NB4 (cell line): ENCODE data around the gene RDX.

Experiments
- TF ChIP-seq, protein P1 (sequence below): IDR thresholded peaks from one replicate; pipeline ENCODE4 v1.5.1; 2012; ENCODE audit warnings: low read depth, low read length
- TF ChIP-seq, protein P2 (sequence below): IDR thresholded peaks from 2 replicates; pipeline ENCODE4 v1.6.1; 2011; ENCODE audit warnings: low read depth, low read length

DNA sequence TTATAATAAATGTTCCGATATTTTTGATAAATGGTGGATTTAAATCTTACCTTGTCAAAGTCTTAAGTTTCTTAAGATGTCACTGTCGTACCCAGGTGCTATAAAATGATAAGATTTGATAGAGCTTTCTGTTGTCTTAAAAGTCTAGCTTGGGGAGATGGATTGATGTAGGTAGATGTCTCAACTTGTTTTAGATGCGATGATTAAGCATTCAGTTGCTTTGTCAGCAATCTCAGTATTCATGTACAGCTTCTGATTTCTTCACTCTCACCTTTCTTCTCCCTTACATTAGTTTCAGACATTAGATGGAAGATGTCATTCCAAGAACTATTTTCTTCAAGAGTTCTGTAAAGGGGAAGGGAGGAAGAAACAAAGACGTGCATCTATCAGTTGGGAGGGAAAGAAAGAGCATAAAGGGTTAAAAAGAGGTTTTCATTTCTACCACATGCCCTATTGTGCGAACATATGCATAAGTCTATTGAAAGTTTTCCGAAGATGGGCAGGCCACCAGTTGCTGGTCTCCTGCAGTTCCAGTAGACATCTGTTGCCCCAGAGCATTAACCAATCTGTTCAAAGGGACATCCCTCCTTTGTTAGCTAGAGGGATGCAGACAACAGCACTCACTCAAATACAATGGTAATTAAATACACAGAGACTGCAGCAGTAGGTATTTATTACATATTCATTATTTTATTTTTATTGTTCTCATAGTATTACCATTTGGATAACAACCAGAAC lies 164.9 kb downstream of the RDX start:
- TF ChIP-seq, protein P1, sequence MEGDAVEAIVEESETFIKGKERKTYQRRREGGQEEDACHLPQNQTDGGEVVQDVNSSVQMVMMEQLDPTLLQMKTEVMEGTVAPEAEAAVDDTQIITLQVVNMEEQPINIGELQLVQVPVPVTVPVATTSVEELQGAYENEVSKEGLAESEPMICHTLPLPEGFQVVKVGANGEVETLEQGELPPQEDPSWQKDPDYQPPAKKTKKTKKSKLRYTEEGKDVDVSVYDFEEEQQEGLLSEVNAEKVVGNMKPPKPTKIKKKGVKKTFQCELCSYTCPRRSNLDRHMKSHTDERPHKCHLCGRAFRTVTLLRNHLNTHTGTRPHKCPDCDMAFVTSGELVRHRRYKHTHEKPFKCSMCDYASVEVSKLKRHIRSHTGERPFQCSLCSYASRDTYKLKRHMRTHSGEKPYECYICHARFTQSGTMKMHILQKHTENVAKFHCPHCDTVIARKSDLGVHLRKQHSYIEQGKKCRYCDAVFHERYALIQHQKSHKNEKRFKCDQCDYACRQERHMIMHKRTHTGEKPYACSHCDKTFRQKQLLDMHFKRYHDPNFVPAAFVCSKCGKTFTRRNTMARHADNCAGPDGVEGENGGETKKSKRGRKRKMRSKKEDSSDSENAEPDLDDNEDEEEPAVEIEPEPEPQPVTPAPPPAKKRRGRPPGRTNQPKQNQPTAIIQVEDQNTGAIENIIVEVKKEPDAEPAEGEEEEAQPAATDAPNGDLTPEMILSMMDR, result no peak
- TF ChIP-seq, protein P2, sequence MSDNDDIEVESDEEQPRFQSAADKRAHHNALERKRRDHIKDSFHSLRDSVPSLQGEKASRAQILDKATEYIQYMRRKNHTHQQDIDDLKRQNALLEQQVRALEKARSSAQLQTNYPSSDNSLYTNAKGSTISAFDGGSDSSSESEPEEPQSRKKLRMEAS, result no peak
